Adipocyte (in vitro differentiated cells): ENCODE data around the gene ZNF236.

Experiments used
- DNase-seq: peaks from one replicate; pipeline ENCODE4 v3.0.0-alpha.2; 2015; ENCODE audit warnings: low read depth
- H3K27me3 ChIP-seq: replicated peaks from 2 replicates; pipeline ENCODE4 v1.7.0; 2013; ENCODE audit warnings: mild to moderate bottlenecking, low read length, moderate library complexity; ENCODE audit not compliant: control insufficient read depth, insufficient read depth
- H3K36me3 ChIP-seq: 2 replicates; pipeline ENCODE4 v1.7.0; 2013; ENCODE audit warnings: low read length, mild to moderate bottlenecking, moderate library complexity; ENCODE audit not compliant: control insufficient read depth, insufficient read depth, severe bottlenecking
- H3K4me1 ChIP-seq: 2 replicates; pipeline ENCODE4 v1.7.0; 2013; ENCODE audit warnings: mild to moderate bottlenecking, low read length, moderate library complexity; ENCODE audit not compliant: control insufficient read depth, insufficient read depth
- H3K4me3 ChIP-seq: 2 replicates; pipeline ENCODE4 v1.7.0; 2013; ENCODE audit warnings: mild to moderate bottlenecking, low read length, moderate library complexity
- H3K9ac ChIP-seq: 2 replicates; pipeline ENCODE4 v1.7.0; 2013; ENCODE audit warnings: mild to moderate bottlenecking, low read length, moderate library complexity
- H3K9me3 ChIP-seq: 2 replicates; pipeline ENCODE4 v1.7.0; 2013; ENCODE audit warnings: mild to moderate bottlenecking, low read length, moderate library complexity; ENCODE audit not compliant: control insufficient read depth

Gene ZNF236

GRCh38 chr18:76842837-76843530, 20.6 kb downstream of the ZNF236 start:
- H3K27me3 ChIP-seq, result no peaks in the 10 kb centered on the region
- H3K36me3 ChIP-seq, result no peaks in the 10 kb centered on the region
- peaks cover 25% of the 10 kb centered on the region for H3K4me1 ChIP-seq
- H3K9ac ChIP-seq, result no peak overlapping the region
- no peak for DNase-seq
- H3K9me3 ChIP-seq, result no peaks in the 10 kb centered on the region
- H3K4me3 ChIP-seq, result no peak overlapping the region

GRCh38 chr18:76844144-76844543, 21.8 kb downstream of the ZNF236 start:
- no peak overlapping the region for H3K9ac ChIP-seq
- no peaks in the 10 kb centered on the region for H3K9me3 ChIP-seq
- H3K36me3 ChIP-seq, result no peaks in the 10 kb centered on the region
- no peak overlapping the region for H3K4me3 ChIP-seq
- H3K4me1 ChIP-seq, result peaks cover 14% of the 10 kb centered on the region
- H3K27me3 ChIP-seq, result no peaks in the 10 kb centered on the region
- DNase-seq, result no peak

DNA sequence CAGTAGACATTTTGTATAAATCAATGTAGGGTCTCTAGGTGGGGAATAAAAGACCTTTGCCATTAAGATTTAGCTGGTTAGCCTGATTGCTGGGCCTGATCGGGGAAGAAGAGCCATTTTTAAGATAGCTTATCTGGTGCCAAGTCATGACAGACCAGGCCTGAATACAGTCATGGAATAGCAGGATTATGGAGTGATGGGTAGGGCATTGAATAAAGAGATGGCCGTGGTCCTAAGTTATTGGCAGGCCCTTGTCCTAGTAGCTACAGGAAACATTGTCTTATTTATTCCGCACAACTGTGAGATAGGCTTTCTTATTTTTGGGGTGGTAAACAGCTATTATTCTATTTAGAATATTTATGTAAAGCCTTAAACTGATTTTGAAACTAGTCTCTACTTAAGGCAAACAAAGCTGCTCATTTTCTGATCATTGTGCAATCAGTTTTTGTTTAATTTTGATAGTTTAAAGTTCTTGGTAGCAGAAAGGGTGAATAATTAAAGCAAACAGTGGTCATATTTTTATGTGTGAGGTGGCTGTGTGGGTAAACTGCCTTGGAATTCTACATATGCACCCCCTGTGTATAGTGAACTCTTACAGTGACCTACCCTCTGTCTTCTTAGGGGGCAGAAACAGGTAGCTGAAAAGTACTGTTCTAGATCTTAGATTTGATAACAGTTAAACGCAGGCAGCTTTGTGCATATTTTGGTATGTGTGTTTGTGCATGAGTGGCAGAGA, 22.6 kb downstream of the ZNF236 start:
- Histone ChIP-seq H3K36me3 (no peaks in the 10 kb centered on the region), H3K9me3 (no peaks in the 10 kb centered on the region), H3K27me3 (no peaks in the 10 kb centered on the region), H3K9ac (no peak overlapping the region), H3K4me1 (peaks cover 6% of the 10 kb centered on the region), H3K4me3 (no peak overlapping the region)
- peak; percentile 32 for DNase-seq

GRCh38 chr18:76846217-76846616, 23.9 kb downstream of the ZNF236 start:
- H3K27me3 ChIP-seq, result no peaks in the 10 kb centered on the region
- H3K36me3 ChIP-seq, result no peaks in the 10 kb centered on the region
- DNase-seq, result no peak
- H3K4me1 ChIP-seq, result peaks cover 6% of the 10 kb centered on the region
- H3K4me3 ChIP-seq, result no peak overlapping the region
- no peaks in the 10 kb centered on the region for H3K9me3 ChIP-seq
- H3K9ac ChIP-seq, result no peak overlapping the region

DNA sequence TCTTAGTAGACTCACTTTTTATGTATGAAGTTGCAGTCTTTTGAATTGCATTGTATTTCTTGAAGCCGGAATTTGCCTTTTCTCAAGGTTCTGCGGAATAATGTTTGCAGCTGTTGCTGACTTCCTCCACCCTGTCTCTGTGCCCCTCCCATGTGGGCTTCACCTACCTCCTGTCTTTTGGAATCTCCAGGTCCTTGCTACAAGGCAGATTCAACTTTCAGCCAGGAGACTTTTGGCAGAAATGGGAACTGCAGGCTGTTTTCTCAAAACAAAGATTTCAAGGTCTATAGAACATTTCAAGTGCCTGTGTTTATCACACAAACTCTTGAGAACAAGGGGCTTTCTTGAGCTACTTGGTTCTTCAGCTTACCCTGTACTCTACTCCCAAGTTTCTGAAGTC, 25.6 kb downstream of the ZNF236 start:
- no peaks in the 10 kb centered on the region for H3K27me3 ChIP-seq
- H3K9ac ChIP-seq, result no peak overlapping the region
- no peak overlapping the region for H3K4me3 ChIP-seq
- no peaks in the 10 kb centered on the region for H3K9me3 ChIP-seq
- peaks cover 16% of the 10 kb centered on the region for H3K36me3 ChIP-seq
- peaks cover 6% of the 10 kb centered on the region for H3K4me1 ChIP-seq
- no peak for DNase-seq

DNA sequence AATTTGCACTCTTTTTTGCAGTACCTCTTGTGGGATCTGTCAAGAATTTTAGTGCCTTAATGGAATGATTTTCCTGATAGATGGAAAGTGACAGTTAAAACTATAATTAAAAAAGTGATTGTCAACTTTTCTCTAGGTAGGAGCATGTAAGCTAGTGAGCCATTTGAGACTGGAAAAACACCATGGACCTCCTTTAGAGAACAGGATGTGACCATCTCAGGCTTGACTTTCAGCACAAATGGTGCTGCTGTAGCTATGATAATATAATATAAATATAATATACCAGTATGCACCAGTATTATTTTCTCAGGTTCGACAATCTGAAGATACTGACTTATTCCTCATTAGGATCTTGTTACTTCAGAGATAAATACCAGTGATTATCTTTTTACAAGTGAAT, 27.8 kb downstream of the ZNF236 start:
- peaks cover 19% of the 10 kb centered on the region for H3K36me3 ChIP-seq
- no peak overlapping the region for H3K4me3 ChIP-seq
- H3K27me3 ChIP-seq, result no peaks in the 10 kb centered on the region
- H3K4me1 ChIP-seq, result peaks cover 1% of the 10 kb centered on the region
- H3K9me3 ChIP-seq, result no peaks in the 10 kb centered on the region
- H3K9ac ChIP-seq, result no peak overlapping the region
- DNase-seq, result no peak

DNA sequence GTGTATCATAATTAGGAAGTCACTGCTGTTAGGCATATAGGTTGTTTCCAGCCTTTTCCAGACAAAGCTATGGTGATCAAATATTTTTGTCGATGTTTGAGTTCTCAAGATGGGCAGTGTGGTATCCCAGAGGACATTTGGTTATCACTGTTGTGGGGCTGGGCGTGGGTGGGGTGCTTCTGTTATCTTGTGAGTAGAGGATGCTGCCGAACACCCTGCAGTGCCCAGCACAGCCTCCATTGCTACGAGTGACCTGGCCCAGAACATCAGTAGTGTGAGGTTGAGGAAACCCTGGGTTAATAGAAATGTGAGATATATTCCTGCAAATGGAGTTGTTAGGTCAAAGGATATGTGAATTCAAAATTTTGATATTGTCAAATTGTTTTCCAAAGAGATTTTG, 33.2 kb downstream of the ZNF236 start:
- peaks cover 19% of the 10 kb centered on the region for H3K36me3 ChIP-seq

DNA sequence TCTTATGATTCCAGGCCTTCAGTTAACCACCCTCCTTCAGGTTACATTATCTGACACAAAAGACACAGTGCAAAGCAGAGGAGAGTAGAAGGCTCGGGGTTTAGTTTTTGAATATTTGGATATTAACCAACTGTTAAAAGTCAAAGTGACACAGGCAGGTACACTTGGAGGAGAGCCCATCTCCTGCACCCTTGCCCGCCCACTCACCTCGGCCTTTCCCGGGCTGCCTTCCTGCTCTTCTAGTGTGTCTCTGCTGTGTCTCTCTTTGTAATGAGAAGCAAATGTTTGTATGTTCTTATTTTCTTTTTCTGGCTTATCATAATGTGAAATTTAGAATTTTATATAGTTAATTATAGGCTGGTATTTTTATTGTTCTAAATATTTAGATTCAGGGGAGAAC, 35.1 kb downstream of the ZNF236 start:
- Histone ChIP-seq H3K4me1 (peaks cover 6% of the 10 kb centered on the region), H3K9me3 (no peaks in the 10 kb centered on the region), H3K4me3 (no peak overlapping the region), H3K9ac (no peak overlapping the region), H3K27me3 (no peaks in the 10 kb centered on the region), H3K36me3 (peaks cover 14% of the 10 kb centered on the region)
- no peak for DNase-seq

More for the DNA sequence above, 33.2 kb downstream of the ZNF236 start:
- no peaks in the 10 kb centered on the region for H3K4me1 ChIP-seq
- no peak for DNase-seq
- H3K4me3 ChIP-seq, result no peak overlapping the region
- H3K27me3 ChIP-seq, result no peaks in the 10 kb centered on the region
- no peak overlapping the region for H3K9ac ChIP-seq
- no peaks in the 10 kb centered on the region for H3K9me3 ChIP-seq

DNA sequence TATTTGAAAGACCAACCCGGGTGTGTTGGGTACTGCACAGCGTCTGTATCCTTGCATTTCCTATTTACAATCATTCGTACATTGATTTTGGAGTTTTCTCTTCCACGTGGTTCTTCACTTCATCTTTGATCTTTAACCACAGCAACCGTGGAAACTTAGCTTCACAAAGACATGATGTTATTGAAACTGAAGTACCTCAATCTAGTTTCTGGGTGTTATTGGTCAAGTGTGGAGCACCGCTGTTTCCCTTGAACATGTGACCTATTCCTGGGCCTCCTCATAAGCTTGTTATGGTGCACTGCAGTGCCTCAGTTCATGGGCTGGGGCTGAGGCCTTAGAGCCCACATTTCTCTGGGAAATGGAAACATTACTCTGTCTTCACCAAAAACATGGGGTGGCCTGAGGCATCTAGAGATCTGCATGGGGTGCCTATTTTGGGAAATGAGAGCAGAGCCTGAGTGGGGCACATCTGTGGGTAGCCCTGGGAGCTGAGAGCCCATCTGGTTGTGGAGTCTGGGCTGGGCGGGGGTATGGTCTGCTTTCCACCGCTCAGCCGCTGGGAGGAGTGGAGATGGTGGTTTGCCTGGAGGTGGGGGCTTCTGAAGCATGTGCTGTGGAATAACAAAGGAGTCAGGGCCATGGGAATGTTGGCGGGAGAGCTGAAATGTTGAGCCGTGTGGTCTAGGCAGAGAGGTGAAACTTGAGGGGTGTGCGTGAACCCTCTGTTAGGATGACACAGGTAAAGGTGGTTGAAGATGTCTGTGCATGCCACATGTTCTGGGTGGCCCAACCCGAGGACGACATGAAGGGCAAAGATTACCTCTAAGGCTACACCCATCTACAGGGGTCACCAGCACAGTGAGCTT, 37.4 kb downstream of the ZNF236 start:
- Histone ChIP-seq H3K27me3 (no peaks in the 10 kb centered on the region), H3K4me1 (peaks cover 6% of the 10 kb centered on the region), H3K36me3 (peaks cover 16% of the 10 kb centered on the region), H3K4me3 (no peak overlapping the region), H3K9me3 (no peaks in the 10 kb centered on the region), H3K9ac (no peak overlapping the region)
- no peak for DNase-seq

GRCh38 chr18:76860411-76860810, 38.1 kb downstream of the ZNF236 start:
- peaks cover 6% of the 10 kb centered on the region for H3K4me1 ChIP-seq
- no peak overlapping the region for H3K9ac ChIP-seq
- H3K27me3 ChIP-seq, result no peaks in the 10 kb centered on the region
- DNase-seq, result no peak
- H3K9me3 ChIP-seq, result no peaks in the 10 kb centered on the region
- no peak overlapping the region for H3K4me3 ChIP-seq
- peaks cover 16% of the 10 kb centered on the region for H3K36me3 ChIP-seq

GRCh38 chr18:76866666-76867065, 44.3 kb downstream of the ZNF236 start:
- H3K9ac ChIP-seq, result no peak overlapping the region
- no peaks in the 10 kb centered on the region for H3K27me3 ChIP-seq
- no peaks in the 10 kb centered on the region for H3K9me3 ChIP-seq
- H3K4me1 ChIP-seq, result no peaks in the 10 kb centered on the region
- H3K36me3 ChIP-seq, result peaks cover 26% of the 10 kb centered on the region
- H3K4me3 ChIP-seq, result no peak overlapping the region
- no peak for DNase-seq
